H1 (cell line): ENCODE results near the gene FRMD6. TPM values are rescaled to one million over a fixed set of nuclear protein-coding genes. Genes with fewer than 3 reads are reported as not detected.

ENCODE experiments used
- CHD1 ChIP-seq: IDR thresholded peaks from 2 replicates; pipeline ENCODE4 v1.6.1; 2012; ENCODE audit warnings: low read depth, low read length, improper control_type of control experiment
- NANOG ChIP-seq: IDR thresholded peaks from 2 replicates; pipeline ENCODE4 v1.6.1; 2011; ENCODE audit warnings: low read length, low read depth, mild to moderate bottlenecking, inconsistent platforms; ENCODE audit not compliant: insufficient read depth, poor library complexity, severe bottlenecking
- PHF8 ChIP-seq: fragments of 200-600 bp; sonication (generic); conservative IDR thresholded peaks from 2 replicates; pipeline ENCODE4 v1.7.1; 2012; ENCODE audit warnings: low read depth, mild to moderate bottlenecking, inconsistent platforms, low read length, moderate library complexity
- POLR2AphosphoS5 ChIP-seq: IDR thresholded peaks from 2 replicates; pipeline ENCODE4 v1.6.1; 2011; ENCODE audit warnings: low read depth, low read length
- RBBP5 ChIP-seq: IDR thresholded peaks from 2 replicates; pipeline ENCODE4 v1.7.1; 2012; ENCODE audit warnings: low read depth, mild to moderate bottlenecking, inconsistent platforms, low read length, moderate library complexity, borderline replicate concordance
- SIN3A ChIP-seq, 2 experiments: IDR thresholded peaks in 1 of 2; conservative IDR thresholded peaks in 1 of 2; 2 replicates each; pipeline ENCODE4 v1.6.1; 2011 to 2012; ENCODE audit warnings: low read length in 2 of 2, improper control_type of control experiment in 1 of 2, low read depth in 1 of 2, mild to moderate bottlenecking in 1 of 2
- SIRT6 ChIP-seq: IDR thresholded peaks from one replicate; pipeline ENCODE4 v1.7.1; 2012; ENCODE audit warnings: low read length, inconsistent platforms
- SP1 ChIP-seq: IDR thresholded peaks from 2 replicates; pipeline ENCODE4 v1.6.1; 2011; ENCODE audit warnings: low read depth, low read length
- polyA plus RNA-seq, 7 experiments: library from polyadenylated mRNA; depleted of rRNA in 3 of 7; stranded (reverse) in 5 of 7; unstranded in 2 of 7; fragments of >200 nt in 5 of 7; fragments of 200-250 nt in 2 of 7; gene quantifications; 1 replicate in 5 of 7; 2 replicates in 1 of 7; 4 replicates in 1 of 7; pipeline versions ENCODE4 v1.2.1 to v1.2.3, GENCODE V29; 2011 to 2013; ENCODE audit warnings: missing spikeins in 2 of 7, mixed read lengths in 2 of 7
- total RNA-seq: library from RNA; stranded (reverse); fragmentation: NEBNext Ultra II Directional; extraction: Animal tissue kit (Norgen Biotek cat#: 25700); gene quantifications from 2 replicates; pipeline ENCODE4 v1.2.1, GENCODE V29; 2021

The FRMD6 gene
- total and polyA plus RNA-seq, 2 of the 8 experiments (the other 6 are each of a cell fraction or from before 2014, with no cell fraction given), result 5.4 to 23.7 TPM

- TF ChIP-seq POLR2AphosphoS5 (no peak), SIRT6 (no peak), SP1 (no peak), CHD1 (no peak), PHF8 (no peak), SIN3A (conservative IDR thresholded peaks at IDR 0.05 in 1 of 2, IDR thresholded peaks at IDR 0.05 in 1 of 2; ENCODE audit: low read depth in 1 of 2, low read length in 2 of 2) (no peak), NANOG (no peak), RBBP5 (no peak)
Observed at GRCh38 chr14:51732494-51733112, 80.9 kb downstream of the FRMD6 start (continued).
